Measurements from ENCODE around the gene IRX2. TPM values are rescaled to one million over a fixed set of nuclear protein-coding genes. Genes with fewer than 3 reads are reported as not detected.

IRX2 gene
- total and polyA plus RNA-seq, 2 donors (not counting 1 experiment from before 2014, with no cell fraction given), result not detected

GRCh38 chr5:2767089-2767488 lies 15.6 kb upstream of the IRX2 start:
- ATAC-seq (ENCODE audit: low read depth), result no peak
- Histone ChIP-seq H3K36me3 (replicated peaks in 1 of 2; ENCODE audit: control extremely low read depth in 1 of 2, control insufficient read depth in 1 of 2, extremely low read depth in 1 of 2, insufficient read depth in 2 of 2, low read length in 1 of 2) (no peaks in the 10 kb centered on the region), H3K79me2 (ENCODE audit: control insufficient read depth, insufficient read depth, low read length) (no peaks in the 10 kb centered on the region), H2AFZ (ENCODE audit: insufficient read depth, low read depth, low read length, poor library complexity, severe bottlenecking) (no peak overlapping the region), H3K27me3 (replicated peaks in 1 of 4; ENCODE audit: control extremely low read depth in 1 of 4, control insufficient read depth in 3 of 4, insufficient read depth in 4 of 4, low read length in 3 of 4) (peaks cover 0 to 3% (median 0%) of the 10 kb centered on the region in 4 experiments), H3K4me1 (ENCODE audit: control insufficient read depth in 2 of 2, insufficient read depth in 2 of 2, low read length in 2 of 2) (no peaks in the 10 kb centered on the region), H3K4me2 (replicated peaks; ENCODE audit: low read depth, low read length, poor library complexity, severe bottlenecking) (no peak overlapping the region), H4K20me1 (ENCODE audit: control insufficient read depth, insufficient read depth, low read length, poor library complexity, severe bottlenecking) (no peaks in the 10 kb centered on the region), H3K27ac (ENCODE audit: low read length in 2 of 2) (no peak overlapping the region), H3K4me3 (ENCODE audit: control extremely low read depth in 1 of 5, extremely low read depth in 1 of 5, insufficient read depth in 1 of 5, low read depth in 2 of 5, low read length in 4 of 5) (no peak overlapping the region), H3K9ac (ENCODE audit: low read length) (no peak overlapping the region), H3K9me3 (ENCODE audit: control extremely low read depth in 1 of 3, control insufficient read depth in 2 of 3, insufficient read depth in 1 of 3, low read length in 2 of 3) (peaks cover 0 to 12% (median 0%) of the 10 kb centered on the region in 3 donors)
- intact Hi-C loops (cut with micrococcal nuclease), result no loop called here
- Mint-ChIP-seq H3K27ac (no peak overlapping the region), H3K9me3 (ENCODE audit: insufficient read depth) (no peaks in the 10 kb centered on the region), H3K4me1 (no peaks in the 10 kb centered on the region), H3K27me3 (peaks cover 4% of the 10 kb centered on the region), H3K4me3 (no peak overlapping the region)
- TF ChIP-seq EZH2 (IDR thresholded peaks at IDR 0.05; ENCODE audit: borderline replicate concordance, insufficient read depth, low read depth, low read length, poor library complexity, severe bottlenecking) (no peak), CTCF (IDR thresholded peaks at IDR 0.05) (no peak)
- CTCF ChIA-PET, result no interaction called here
- POLR2A ChIA-PET, result no interaction called here
- 78% methylated on average over 4 of the region's 6 CpGs for WGBS (ENCODE audit: insufficient coverage)
- DNase-seq, result no peak

GRCh38 chr5:2764581-2764980 lies 13.1 kb upstream of the IRX2 start:
- Mint-ChIP-seq H3K4me1 (no peaks in the 10 kb centered on the region), H3K9me3 (ENCODE audit: insufficient read depth) (no peaks in the 10 kb centered on the region), H3K27me3 (peaks cover 7% of the 10 kb centered on the region), H3K4me3 (no peak overlapping the region), H3K27ac (no peak overlapping the region)
- H3K4me1 ChIP-seq (ENCODE audit: control insufficient read depth in 2 of 2, insufficient read depth in 2 of 2, low read length in 2 of 2), result no peaks in the 10 kb centered on the region
- no peak overlapping the region for H3K4me2 ChIP-seq (replicated peaks; ENCODE audit: low read depth, low read length, poor library complexity, severe bottlenecking)
- no peaks in the 10 kb centered on the region for H3K36me3 ChIP-seq (replicated peaks in 1 of 2; ENCODE audit: control extremely low read depth in 1 of 2, control insufficient read depth in 1 of 2, extremely low read depth in 1 of 2, insufficient read depth in 2 of 2, low read length in 1 of 2)
- no peaks in the 10 kb centered on the region for H4K20me1 ChIP-seq (ENCODE audit: control insufficient read depth, insufficient read depth, low read length, poor library complexity, severe bottlenecking)
- H3K27ac ChIP-seq (ENCODE audit: low read length in 2 of 2), result no peak overlapping the region
- H3K27me3 ChIP-seq (replicated peaks in 1 of 4; ENCODE audit: control extremely low read depth in 1 of 4, control insufficient read depth in 3 of 4, insufficient read depth in 4 of 4, low read length in 3 of 4), result peaks cover 0 to 4% (median 1%) of the 10 kb centered on the region in 4 experiments
- H2AFZ ChIP-seq (ENCODE audit: insufficient read depth, low read depth, low read length, poor library complexity, severe bottlenecking), result no peak overlapping the region
- H3K79me2 ChIP-seq (ENCODE audit: control insufficient read depth, insufficient read depth, low read length), result no peaks in the 10 kb centered on the region
- H3K9ac ChIP-seq (ENCODE audit: low read length), result no peak overlapping the region
- WGBS (ENCODE audit: insufficient coverage), result 84% methylated on average over 15 of the region's 15 CpGs
- CTCF ChIA-PET, result no interaction called here
- intact Hi-C loops (cut with micrococcal nuclease), result no loop called here
- H3K9me3 ChIP-seq (ENCODE audit: control extremely low read depth in 1 of 3, control insufficient read depth in 2 of 3, insufficient read depth in 1 of 3, low read length in 2 of 3), result peaks cover 0 to 15% (median 0%) of the 10 kb centered on the region in 3 donors
- no peak overlapping the region for H3K4me3 ChIP-seq (ENCODE audit: control extremely low read depth in 1 of 5, extremely low read depth in 1 of 5, insufficient read depth in 1 of 5, low read depth in 2 of 5, low read length in 4 of 5)
- no peak for ATAC-seq (ENCODE audit: low read depth)
- TF ChIP-seq CTCF (IDR thresholded peaks at IDR 0.05) (no peak), EZH2 (IDR thresholded peaks at IDR 0.05; ENCODE audit: borderline replicate concordance, insufficient read depth, low read depth, low read length, poor library complexity, severe bottlenecking) (no peak)
- POLR2A ChIA-PET, result no interaction called here
- DNase-seq, result no peak
